ENCODE data around the gene TIRAP.
"Not testable (repeated sequence)": the region's sequence is repeated elsewhere in the genome, so short reads cannot be mapped to it uniquely, and the experiment has no call there.

TIRAP gene

DNA sequence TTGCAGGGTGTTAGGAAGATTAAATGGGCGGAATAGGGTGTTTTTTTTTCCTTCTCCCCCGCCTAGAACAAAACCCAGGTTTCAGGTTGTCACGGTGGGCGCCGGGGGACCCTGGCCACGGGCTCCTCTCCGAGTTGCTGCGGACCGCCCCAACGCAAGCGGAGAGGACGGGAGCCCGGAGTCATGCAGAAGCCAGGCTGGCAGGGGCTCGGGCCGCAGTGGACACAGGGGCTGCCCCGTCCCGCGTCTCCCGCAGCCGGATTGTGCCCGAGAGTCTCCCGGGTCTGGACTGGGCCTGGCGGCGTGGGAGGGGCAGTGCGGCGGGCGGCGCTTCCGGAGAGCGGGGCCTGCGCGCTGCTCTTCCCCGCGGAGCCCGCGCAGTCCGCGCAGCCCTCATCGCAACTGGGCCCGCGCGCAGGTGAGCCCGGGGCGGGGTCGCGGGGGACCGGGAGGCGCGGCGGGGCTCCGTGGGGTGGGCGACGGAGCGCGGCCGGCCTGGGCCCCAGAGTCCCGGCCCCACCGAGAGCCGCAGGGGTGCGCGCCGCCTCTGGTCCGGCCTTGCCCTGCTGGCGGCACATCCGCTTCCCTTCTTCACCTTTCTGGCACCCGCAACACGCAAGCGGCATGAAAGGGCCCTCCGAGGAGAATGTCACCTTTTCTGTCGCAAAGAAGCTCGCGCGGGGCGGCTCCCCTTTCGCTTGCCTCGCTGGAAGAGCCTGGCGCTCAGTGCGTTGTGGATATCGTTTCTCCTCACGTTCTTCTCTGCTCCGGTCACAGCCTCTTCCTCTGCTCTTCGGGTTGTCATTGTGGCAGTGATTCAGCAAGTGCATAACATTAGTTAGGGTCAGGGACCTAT is at the start of gene TIRAP:
Gene TIRAP, plus strand, starts transcription at position 358 of the 856 bp plus-strand sequence. CDS start 7,802 bp downstream, outside the sequence.
- DNase-seq (ENCODE audit: low read depth in 2 of 2), result peak; percentile 15 to 23

DNA sequence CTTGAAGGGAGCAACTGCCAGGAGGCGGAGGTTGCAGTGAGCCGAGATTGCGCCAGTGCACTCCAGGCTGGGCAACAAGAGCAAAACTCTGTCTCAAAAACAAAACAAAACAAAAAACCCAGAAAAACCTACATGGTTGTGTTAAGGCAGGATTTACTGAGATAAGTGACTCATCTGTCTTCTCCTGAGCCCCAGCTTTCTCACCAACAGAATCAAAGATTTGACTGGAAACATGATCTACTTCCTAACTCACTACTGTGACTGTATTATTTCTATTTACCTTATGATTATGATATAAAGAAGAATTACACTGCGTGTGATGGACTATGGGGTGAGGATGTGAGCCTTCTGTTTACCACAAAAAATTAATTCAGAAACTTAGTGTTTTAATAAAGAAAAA is 49.5 kb upstream of the TIRAP start:
- DNase-seq (ENCODE audit: low read depth in 2 of 2), result no peak

DNA sequence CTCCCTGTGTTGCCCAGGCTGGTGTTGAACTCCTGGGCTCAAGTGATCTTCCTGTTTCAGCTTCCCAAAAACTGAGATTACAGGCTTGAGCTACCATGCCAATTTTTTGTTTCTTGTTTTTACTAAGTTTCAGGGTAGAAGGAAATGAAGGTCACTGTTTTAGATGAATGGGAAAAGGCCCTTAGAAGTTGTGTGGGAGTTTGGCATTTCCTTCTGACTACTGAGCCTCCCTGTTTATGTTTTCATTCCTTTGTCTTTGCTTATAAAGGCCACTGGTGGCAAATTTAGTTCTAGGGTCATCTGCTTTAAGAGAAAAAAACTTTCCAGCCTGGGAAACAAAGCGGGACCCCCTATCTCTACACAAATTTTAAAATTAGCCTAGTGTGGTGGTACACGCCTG is 36.3 kb upstream of the TIRAP start:
- no peak for DNase-seq (ENCODE audit: low read depth in 2 of 2)

DNA sequence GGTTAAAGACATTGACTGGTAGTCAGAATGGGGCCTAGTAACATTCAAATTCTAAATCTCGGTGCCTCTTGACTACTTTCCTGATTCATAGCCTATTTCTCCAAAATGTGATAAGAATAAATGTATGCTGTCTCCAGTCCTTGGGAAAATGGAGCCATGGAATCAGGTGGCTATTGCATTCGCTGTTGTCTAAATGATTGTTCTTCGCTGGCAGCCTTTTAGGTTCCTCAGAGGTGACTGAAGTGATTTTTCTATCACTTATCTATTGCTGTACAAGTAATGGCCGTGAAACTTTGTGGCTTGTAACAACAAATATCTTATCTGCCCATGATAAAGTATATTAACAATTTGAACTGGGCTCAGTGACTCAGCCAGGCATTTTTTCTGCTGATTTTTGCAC is 29.6 kb upstream of the TIRAP start:
- no peak for DNase-seq (ENCODE audit: low read depth in 2 of 2)

- DNase-seq (ENCODE audit: low read depth in 2 of 2), result no peak
Measured at GRCh38 chr11:126254819-126255218, 28.1 kb upstream of the TIRAP start.

GRCh38 chr11:126255507-126255906 is 27.4 kb upstream of the TIRAP start:
- DNase-seq (ENCODE audit: low read depth in 2 of 2), result not testable (repeated sequence)

DNA sequence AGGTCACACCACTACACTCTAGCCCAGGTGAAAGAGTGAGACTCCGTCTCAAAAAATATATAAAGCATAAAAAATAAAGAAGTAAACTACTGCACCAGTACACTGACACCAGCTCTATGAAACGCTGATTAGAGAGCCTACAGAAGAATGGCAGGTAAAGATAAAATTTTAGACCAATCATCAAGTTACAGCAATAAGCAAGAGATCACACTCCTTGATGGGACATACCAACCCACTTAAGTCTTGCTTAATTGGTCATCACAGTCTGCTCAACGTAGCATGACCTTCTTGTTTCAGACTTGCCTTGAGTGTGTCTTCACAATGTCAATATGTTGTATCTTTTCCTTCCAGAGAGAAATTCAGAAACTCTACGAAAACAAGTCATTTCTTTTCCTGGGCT is 26.7 kb upstream of the TIRAP start:
- DNase-seq (ENCODE audit: low read depth in 2 of 2), result no peak

DNA sequence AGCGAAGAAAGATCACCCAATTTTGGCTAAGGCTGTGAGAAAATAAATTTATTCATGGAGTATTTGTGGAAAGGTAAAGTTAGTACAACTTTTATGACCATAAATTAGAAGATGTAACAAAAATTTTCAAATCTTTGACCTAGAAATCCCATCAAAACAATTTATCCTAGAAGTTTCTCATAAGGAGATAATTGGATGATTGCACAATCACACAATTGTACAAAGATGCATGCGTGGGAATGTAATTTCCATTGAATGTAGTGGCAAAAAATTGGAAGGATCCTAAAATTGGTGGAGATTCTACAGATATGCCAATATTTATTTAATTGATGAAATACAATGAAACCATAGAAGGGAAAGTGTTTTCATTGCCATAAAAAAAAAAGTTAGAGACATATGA is 25.7 kb upstream of the TIRAP start:
- DNase-seq (ENCODE audit: low read depth in 2 of 2), result no peak

- DNase-seq (ENCODE audit: low read depth in 2 of 2), result no peak
Measured at GRCh38 chr11:126257764-126258163, 25.1 kb upstream of the TIRAP start.

- DNase-seq (ENCODE audit: low read depth in 2 of 2), result no peak
Measured at GRCh38 chr11:126262216-126262615, 20.7 kb upstream of the TIRAP start.

- no peak for DNase-seq (ENCODE audit: low read depth in 2 of 2)
Measured at GRCh38 chr11:126263489-126263888, 19.4 kb upstream of the TIRAP start.

- DNase-seq (ENCODE audit: low read depth in 2 of 2), result no peak
Measured at GRCh38 chr11:126265811-126266210, 17.1 kb upstream of the TIRAP start.

DNA sequence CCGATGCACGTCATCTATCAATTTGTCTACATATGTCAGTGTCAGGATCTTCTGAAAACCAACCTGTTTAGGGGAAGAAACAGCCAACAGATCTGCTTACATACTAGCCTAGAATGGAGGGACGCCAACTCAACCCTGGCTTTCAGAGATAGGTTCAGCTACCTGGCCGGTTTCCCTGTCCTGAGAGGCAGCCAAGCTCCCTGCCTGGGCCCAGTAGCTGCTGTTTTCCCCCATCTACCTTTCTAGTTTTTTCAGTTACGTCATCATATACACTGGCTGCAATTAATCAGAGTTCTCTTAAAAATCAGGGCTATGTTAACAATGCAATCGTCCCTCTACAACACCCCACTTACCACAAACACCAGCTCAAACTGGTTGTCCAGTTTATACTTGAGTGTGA is 15.2 kb upstream of the TIRAP start:
- no peak for DNase-seq (ENCODE audit: low read depth in 2 of 2)

DNA sequence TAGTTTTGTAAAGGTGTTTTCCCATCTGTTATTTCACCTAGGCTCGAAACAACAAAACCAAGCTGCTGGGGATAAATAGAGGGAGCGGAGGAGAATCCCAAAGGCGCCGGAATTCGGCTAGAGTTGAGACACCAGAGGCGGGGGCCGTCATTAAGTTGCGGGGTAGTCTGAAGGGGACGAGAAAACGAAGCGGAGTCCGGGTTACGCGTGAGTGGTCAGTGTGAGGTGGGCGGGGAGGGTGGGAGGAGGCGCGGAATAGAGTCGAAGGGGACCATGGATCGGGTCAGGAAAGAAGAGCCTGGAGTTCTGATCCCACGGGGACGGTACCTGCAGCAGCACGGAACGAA is 14.6 kb upstream of the TIRAP start:
- no peak for DNase-seq (ENCODE audit: low read depth in 2 of 2)

- DNase-seq (ENCODE audit: low read depth in 2 of 2), result peak; percentile 100
Measured at GRCh38 chr11:126268708-126269579, 13.9 kb upstream of the TIRAP start, which contains the start of the genes FOXRED1 and SRPRA. TSS of gene FOXRED1 (plus strand) at chr11:126269154. CDS start at chr11:126269207, 53 bp downstream. TSS of gene SRPRA (minus strand) at chr11:126268895. CDS start at chr11:126268804, 91 bp downstream.

DNA sequence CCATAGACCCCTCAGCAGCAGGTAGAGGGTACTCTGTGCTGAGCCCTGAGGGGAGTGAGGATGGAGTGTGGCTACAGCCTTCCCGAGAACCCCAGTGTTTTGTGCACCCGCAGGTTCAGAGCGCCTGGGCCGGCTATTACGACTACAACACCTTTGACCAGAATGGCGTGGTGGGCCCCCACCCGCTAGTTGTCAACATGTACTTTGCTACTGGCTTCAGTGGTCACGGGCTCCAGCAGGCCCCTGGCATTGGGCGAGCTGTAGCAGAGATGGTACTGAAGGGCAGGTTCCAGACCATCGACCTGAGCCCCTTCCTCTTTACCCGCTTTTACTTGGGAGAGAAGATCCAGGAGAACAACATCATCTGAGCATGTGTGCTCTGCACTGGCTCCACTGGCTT is 5.6 kb upstream of the TIRAP start:
- no peak for DNase-seq (ENCODE audit: low read depth in 2 of 2)

GRCh38 chr11:126277780-126278179 is 5.1 kb upstream of the TIRAP start:
- no peak for DNase-seq (ENCODE audit: low read depth in 2 of 2)

DNA sequence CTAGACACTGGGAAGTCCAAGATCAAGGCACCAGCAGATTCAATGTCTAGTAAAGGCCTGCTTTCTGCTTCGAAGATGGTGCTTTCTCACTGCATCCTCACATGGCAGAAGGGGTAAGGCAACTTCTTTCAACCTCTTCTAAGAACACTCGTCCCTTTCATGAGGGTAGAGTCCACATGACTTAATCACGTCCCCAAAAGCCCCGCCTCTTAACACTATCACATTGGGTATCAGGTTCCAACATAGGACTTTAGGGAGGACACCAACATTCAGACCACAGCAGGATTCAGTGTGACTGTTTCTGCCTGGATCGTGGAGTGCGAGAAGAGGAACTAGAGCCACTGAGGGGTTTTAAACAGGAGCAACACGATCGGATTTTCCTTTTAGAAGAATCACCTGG is 3.7 kb upstream of the TIRAP start:
- DNase-seq (ENCODE audit: low read depth in 2 of 2), result no peak

DNA sequence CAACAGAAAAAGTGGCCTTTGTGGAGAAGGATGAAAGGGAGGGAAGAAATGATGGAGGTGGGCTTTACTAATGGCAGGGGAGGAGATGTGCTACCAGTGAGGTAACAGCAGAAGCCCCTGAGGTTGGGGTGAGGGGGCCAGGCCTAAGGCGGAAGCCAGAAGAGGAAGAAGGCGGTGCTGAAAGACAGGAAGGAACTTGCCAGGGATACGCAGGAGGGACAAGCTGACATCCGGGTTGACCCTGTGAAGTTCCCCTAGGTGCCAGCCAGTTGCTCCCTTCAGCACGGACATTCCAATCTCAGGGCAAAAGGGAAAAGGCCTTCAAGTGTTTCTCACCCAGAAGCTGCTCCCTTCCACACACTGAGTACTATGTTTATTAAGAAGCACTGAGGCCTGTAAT is 2.3 kb upstream of the TIRAP start:
- no peak for DNase-seq (ENCODE audit: low read depth in 2 of 2)

DNA sequence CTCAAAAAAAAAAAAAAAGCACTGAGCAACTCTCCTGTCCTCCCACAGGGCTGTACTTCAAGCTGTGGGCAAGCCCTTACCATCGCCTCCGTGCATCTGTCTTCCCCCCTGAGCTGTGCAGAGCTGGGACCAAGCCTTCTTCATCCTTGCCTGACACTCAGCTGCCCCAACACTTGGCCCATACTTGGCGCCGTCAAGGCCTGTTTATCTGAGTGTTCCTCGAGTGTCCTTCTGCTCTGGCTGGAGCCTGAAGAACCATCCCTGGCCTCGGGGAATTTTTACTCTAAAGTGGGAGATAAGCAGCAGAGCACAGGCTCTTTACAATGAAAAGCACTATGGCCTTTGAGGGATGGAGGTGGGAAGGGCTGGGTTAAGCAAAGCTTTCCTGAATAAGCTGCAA is 1.6 kb upstream of the TIRAP start:
- no peak for DNase-seq (ENCODE audit: low read depth in 2 of 2)

DNA sequence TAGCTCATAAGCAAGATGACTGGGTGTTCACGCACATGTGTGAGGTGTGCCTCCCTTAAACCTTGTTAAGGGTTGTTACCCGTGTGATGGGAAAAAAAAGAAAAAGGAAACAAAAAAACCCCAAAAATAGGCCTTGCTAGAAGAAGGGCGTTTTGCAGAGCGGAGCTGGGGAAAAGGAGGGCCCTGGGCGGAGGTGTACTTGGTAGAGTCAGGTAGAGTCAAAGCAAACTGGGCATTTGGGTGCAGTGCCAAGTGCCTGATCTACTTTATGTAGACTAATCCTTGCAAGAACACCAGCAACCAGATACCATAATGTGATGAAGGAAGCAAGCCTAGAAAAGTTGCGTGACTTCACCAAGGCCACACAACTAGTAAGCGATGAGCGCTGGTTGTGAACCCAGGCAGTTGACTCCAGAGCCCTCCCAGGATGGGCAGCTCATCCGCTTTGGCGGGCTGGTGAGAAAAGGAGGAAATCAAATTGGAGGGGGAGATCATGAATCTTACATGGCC is 1.2 kb upstream of the TIRAP start:
- DNase-seq (ENCODE audit: low read depth in 2 of 2), result no peak

DNA sequence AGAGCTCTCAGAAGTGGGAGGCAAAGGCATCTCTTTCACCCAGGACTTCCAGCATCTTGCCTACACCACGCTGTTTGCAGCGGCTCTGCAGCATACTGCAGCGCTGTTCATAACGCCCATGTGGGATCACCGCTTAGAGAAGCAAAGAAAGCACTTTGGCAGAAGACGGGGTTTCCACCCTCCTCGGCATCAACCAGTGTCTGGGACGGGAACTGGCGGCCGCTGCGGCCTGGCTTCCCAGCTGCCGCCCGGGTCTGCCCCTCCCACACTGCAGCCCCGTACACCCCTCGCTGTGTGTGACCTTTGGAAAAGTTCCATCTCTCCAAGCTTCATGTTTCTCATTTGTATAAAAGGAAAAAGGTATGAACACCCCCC is 545 bp upstream of the TIRAP start:
- no peak for DNase-seq (ENCODE audit: low read depth in 2 of 2)

GRCh38 chr11:126284829-126285228 is 1.9 kb downstream of the TIRAP start:
- peak; percentile 73 to 76 for DNase-seq (ENCODE audit: low read depth in 2 of 2)
